Body of pancreas (tissue), 4 donors: Measurements from ENCODE around the gene TMEM94.

Source experiments
- CTCF ChIP-seq, 7 experiments: fragments of 450-650 bp in 4 of 7; fragments of 200-600 bp in 3 of 7; sonication (generic) in 3 of 7; IDR thresholded peaks; one replicate each; pipeline ENCODE4 v1.5.1; 2016 to 2019; ENCODE audit warnings: antibody characterized with exemption in 7 of 7
- POLR2A ChIP-seq, 3 donors: fragments of 450-650 bp; IDR thresholded peaks; one replicate each; pipeline ENCODE4 v1.6.1; 2016; ENCODE audit warnings: antibody characterized with exemption in 3 of 3, mild to moderate bottlenecking in 2 of 3

- TF ChIP-seq POLR2A (IDR thresholded peaks at IDR 0.05) (no peak), CTCF (IDR thresholded peaks at IDR 0.05) (no peak)
Measured at GRCh38 chr17:75518201-75518600, 61.8 kb downstream of the TMEM94 start.
